Fibroblast of skin of right biceps (primary cell): ENCODE measurements around the gene ANKRD33B.

Source experiments
- DNase-seq: peaks from one replicate; pipeline ENCODE4 v3.0.0-alpha.2; 2013

ANKRD33B gene

GRCh38 chr5:10681731-10682679, 118.1 kb downstream of the ANKRD33B start:
- no peak for DNase-seq

DNA sequence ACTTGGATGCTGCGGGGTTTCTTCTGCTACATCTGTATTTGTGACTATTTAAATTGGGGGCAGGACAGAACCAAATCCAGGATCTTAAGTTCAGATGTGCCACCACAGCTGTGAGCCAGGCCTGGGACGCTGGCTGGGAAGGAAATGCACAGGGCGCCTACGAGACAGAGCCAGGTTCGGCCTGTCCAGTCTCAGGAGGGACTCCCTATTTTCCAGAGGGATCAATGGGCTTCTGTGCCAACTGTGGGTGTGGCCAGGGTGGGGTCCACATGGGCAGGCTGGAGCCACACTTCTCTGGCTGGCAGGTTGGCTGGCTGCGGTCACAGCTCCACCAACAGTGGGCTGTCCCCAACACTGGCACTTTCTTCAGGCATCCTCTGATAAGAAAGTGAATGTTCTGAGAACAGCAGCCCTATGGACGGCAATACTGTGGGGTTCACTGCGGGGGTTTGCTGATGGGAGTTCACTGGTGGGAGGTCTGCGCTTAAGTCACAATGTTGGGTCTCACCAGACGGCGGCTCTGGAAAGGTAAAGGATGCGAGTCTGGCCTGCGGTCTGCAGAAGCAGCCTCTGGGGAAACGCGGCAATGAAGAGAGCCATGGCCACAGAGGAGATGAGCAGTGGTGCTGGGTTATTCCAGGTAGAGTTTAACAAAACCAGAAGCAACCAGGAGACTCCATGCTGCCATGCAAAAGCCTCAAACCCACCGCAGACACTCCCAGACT, 119.1 kb downstream of the ANKRD33B start:
- no peak for DNase-seq

GRCh38 chr5:10684303-10685086, 120.6 kb downstream of the ANKRD33B start:
- no peak for DNase-seq

DNA sequence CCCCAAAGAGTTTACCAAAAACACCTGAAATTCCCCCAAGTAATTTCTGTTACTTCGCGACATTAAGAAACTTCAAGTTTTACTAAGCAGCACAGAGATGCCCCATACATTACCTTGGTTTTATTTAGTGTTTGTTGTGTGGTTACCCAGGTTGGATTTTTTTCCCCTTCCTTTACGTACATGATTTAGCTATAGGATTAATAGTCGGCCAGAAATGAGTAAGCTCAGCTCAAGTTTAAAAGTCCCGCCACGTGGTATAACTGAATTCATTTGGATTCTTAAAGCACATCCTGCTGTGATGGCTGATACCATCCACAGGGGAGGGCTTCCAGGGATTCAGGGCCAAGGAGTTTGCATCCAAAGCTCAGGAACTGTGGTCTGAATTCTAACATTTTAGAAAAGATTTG, 121.2 kb downstream of the ANKRD33B start:
- no peak for DNase-seq

- DNase-seq: no peak
Measured at GRCh38 chr5:10686890-10687289, 123.0 kb downstream of the ANKRD33B start.

DNA sequence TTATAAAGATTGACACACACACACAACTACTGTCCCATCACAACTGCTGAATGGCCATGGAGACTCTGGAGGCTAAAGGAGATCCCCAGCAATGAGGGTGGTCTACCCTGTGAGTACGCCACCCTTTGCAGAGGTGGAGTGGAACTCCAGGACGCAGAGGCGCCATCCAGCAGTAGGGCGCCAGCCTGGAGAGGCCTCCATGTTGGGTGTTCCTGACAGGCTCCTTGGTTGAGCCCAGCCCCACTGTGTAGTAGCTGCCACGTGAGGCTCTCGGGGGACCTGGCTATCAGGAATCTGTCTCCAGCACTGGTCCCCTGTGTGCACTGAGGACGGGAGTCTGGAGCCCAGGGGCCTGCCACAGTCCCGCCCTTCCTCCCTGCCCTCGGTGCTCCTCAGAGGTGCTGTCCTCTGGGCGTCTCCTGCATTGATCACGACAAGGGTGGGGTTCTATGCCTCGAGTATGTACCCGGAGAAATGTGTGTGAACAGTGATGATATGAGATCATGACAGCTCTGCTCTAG, 124.8 kb downstream of the ANKRD33B start:
- DNase-seq: no peak

DNA sequence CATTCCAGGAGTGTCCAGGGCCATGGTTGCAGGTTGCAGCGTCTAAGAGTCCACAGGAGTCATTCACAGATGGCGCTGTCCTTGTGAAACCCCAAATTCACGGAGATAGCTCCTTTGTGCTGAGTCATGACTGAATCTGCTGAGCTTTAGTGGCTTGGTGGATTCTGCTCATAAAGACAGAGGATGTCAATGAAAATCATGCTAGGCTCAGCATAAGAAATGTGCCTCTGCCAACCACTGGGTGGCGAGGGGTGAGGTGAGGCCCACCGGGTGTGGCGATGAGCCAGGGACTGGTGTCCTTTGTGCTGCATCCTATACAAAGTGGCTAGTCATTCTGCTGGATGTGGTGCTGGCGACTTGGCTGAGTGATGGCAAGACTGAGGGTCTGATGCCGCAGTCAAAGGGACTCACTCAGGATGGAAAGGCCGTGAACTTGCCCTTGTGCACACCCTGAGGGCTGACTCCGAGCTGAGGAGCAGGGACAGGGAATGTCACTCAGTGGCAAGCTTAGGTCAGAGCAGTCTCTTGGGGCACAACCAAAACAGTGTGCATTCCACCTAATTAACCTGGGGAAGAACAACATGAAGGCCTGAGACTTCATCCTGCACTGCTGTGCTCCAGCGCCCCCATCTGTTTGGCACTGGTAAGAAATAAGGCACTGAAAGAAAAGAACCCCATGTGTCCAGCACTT, 125.7 kb downstream of the ANKRD33B start:
- peak; percentile 63 for DNase-seq

DNA sequence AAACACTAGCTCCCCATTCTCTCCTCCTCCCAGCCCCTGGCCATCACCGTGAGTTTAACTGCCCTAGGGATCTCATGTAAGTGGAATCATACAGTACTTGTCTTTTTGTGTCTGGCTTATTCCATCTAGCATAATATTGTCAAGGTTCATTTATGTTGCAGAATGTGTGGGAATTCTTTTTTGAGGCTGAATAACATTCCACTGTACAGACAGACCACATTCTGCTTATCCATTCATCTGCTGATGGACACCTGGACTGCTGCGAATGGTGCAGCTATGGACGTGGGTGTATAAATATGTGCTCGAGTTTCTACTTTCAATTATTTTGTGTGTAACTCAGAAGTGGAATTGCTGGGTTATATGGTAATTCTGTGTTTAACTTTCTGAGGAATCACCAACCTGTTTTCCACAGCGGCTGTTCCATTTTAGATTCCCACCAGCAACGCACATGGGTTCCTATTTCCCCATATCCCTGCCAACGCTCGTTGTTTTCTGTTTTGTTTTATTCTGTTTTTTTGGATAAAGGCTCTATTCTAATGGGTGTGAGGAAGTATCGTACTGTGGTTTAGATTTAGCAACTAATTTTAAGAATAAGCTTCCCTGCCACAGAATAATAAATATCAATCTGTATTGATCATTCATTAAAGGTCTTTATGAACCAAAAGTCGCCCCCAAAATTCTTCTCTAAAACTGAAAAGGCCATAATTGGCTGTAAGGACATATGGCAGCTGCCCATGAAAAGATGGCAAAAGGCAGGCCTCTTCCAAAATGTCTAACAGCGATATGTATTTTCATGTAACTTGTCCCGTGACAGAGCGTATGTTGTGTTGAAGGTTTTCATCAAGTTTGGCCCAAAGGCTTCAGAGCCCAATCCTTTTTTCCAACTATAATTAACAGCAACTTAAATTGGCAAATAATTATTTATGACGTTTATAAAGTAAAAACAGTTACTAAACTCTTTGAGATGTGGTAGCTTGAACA, 126.9 kb downstream of the ANKRD33B start:
- DNase-seq: peak; percentile 52

- peak; percentile 93 for DNase-seq
Measured at GRCh38 chr5:10691826-10692785, 128.2 kb downstream of the ANKRD33B start.

DNA sequence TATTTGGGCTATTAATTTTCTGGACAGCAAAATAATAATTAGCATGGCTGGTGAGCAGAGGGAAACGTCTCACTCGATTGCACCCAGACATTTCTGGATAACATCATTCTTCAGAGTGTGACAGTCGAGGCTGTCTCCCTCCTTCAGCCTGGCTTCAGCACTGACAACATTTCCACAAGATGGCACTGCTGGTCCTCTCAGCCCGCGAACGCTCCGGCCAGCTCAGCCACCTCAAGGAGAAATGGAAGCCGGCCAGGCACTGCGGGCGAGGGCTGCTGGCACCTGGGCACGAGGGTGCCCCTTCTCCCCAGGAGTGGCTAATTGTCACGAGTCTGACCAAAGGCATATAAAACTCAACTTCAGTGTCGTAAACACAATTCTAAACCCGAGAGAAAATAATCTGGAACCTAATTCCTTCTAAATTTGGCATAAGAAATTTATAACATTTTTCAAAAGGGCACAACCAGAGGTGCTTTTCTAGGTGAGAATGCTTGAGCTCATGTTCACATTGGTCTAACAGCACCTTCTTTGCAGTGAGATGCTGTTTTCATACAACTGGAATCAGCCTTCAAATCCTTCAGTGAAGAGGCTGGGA, 131.3 kb downstream of the ANKRD33B start:
- peak; percentile 68 for DNase-seq

GRCh38 chr5:10695759-10696543, 132.1 kb downstream of the ANKRD33B start:
- peak; percentile 50 for DNase-seq

- DNase-seq: no peak
Measured at GRCh38 chr5:10699281-10699874, 135.5 kb downstream of the ANKRD33B start.

- no peak for DNase-seq
Measured at GRCh38 chr5:10699987-10700386, 136.1 kb downstream of the ANKRD33B start.

DNA sequence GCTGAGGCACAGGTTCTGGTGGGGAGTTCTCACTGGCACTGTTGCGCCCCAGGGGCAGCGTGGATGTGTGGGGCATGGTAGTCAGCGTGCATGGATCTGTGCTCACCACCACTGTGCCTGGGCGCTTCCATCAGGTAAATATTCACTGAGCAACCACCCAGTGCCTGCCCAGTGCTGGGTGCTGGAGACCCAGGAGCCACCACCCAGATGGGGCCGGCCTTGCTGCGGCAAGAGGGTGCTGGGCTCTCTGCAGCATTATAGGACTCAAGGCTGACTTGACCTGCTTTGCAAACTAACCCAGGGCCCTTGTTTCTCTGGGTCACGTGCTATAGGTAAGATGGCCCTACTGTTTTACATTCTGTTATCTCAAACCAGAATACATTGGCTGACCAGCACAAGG, 136.6 kb downstream of the ANKRD33B start:
- DNase-seq: no peak

- DNase-seq: peak; percentile 52
Measured at GRCh38 chr5:10701567-10702039, 137.7 kb downstream of the ANKRD33B start.

DNA sequence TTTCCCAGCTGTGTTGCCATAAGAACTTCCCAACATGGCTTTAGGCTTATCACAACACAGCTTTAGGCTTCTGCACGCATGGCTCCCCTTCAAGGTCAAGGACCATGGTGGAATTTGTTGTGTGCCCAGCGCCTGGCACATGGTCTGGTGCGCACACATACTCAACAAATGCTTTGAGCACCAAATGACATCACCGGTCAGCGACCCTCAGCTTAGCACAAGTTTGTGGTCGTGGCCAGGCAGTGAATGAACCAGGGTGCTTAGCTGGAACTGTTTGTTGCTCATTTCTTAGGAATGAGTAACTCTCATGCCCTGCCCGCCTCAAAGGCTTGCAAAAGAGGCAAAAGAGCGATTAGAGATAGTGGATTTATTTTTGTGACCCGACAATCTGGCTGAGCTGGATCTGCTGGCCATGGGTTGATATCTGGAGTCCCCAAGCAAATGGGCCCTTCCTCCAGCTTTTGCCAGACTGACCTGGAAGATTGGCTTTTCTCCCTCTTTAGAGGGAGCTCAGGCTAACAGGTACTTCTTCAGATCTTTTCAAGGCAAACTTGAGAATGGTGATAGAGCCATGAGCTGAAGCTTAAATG, 138.3 kb downstream of the ANKRD33B start:
- peak; percentile 78 for DNase-seq

DNA sequence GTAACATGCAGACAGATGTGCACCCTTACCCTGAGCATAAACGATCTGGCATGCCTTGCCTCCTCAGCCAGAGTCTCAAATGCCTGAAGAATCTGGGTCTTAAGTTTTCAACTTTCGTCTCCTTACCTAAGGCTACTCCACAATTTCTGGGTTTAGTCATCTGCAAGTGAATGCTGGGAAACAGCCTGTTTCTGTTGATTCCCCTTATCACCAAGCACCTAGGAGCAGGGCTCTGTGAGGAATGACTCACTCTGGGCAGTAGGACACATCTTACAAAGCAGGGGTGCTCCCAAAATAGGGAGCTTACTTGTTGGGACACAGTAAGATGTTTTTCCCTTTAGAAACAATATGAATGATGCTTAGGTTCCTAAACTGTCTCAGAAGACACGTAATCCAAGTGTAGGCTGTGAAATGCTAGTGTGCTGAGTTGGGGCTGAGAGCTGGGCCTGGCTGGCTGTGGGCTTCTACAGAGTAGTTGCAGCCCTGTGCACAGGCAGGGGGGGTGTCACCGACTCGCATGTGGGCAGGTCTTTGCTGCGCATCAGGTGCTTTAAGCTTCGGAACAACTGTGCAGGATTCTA, 139.1 kb downstream of the ANKRD33B start:
- DNase-seq: peak; percentile 30
